OCI-LY3 (cell line): ENCODE data around the gene ZNF280B.

ENCODE experiments used
- CTCF ChIP-seq: fragments of 200-600, 300-600 bp; sonication (generic); IDR thresholded peaks from 2 replicates; pipeline ENCODE4 v1.5.1; 2014; ENCODE audit warnings: antibody characterized with exemption, low read length, low read depth
- EZH2phosphoT487 ChIP-seq: fragments of 200-600 bp; shearing (Covaris generic); IDR thresholded peaks from 2 replicates; pipeline ENCODE4 v1.6.1; 2018; ENCODE audit warnings: antibody characterized with exemption, mixed run types, low read depth

GRCh38 chr22:22452996-22453686 lies 55.4 kb downstream of the ZNF280B start:
- no peak for TF ChIP-seq CTCF
- TF ChIP-seq EZH2phosphoT487: no peak
